SH-SY5Y (cell line): ENCODE data around the gene POU6F1.

Source experiments
- GATA2 ChIP-seq: IDR thresholded peaks from 2 replicates; pipeline ENCODE4 v1.6.1; 2011; ENCODE audit warnings: mild to moderate bottlenecking, low read depth, low read length
- GATA3 ChIP-seq: IDR thresholded peaks from 2 replicates; pipeline ENCODE4 v1.6.1; 2011; ENCODE audit warnings: low read depth, mild to moderate bottlenecking, low read length, moderate library complexity

GRCh38 chr12:51200806-51201205, 17.1 kb downstream of the POU6F1 start:
- no peak for TF ChIP-seq GATA2
- TF ChIP-seq GATA3 = no peak
